ENCODE results near the gene DMRTC1B. TPM values are rescaled to one million over a fixed set of nuclear protein-coding genes. Genes with fewer than 3 reads are reported as not detected.
"Not testable (repeated sequence)": the region's sequence is repeated elsewhere in the genome, so short reads cannot be mapped to it uniquely, and the experiment has no call there.

DMRTC1B gene, protein sequence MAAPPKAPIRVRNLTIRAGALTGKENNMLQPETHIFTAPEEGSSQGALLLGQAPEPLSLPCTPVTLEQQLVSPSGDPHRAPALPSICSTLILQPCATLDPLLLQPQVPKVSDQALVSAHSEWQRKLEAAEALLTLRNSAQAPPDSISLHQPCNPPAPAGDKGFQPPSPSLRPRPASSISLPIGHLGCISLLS
- polyA plus RNA-seq (ENCODE audit: insufficient read length in 4 of 4): 1 to 10 TPM; 3.6 to 6.2 (median 4.3) TPM

DNA sequence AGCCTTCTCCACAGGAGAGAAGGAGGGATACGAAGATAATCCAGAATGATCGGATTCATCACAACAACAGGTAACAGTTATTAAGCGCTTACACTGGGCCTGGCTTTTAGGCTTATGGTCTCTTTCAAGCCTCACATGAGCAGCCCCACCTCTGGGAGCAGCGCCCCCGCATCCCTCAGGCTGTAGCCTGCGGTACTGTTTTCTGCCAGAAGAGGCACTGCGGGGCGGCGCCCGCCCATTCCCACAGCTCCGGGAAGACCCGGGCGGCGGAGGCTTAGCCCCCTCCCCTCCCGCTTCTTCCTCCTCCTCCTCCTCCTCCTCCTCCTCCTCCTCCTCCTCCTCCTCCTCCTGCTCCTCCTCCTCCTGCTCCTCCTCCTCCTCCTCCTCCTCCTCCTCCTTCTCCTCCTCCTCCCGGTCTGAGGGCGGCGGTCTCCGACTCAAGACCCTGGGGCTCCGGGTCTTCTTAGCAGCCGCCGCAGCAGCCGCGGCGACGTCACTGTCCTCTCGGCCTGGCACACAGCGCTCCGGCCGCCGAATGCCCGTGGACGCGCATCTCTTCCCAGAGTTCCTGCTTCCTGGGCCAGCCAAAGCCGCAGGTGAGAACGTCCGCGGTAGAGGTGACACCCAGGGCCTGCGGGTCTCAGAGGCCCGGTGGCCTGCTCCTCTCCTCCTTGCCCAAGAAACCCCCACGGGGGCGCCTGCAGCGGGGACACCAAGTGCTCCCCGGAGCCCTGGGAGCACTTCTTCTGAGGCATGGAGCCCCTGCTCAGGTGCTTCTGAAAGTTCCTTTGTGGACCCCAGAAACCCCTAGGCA lies at the start of gene DMRTC1B:
Gene DMRTC1B (plus strand): TSS at position 238 of the 814 bp plus-strand sequence. CDS start 68,246 bp downstream, outside the sequence.
- not testable (repeated sequence) for DNase-seq (ENCODE audit: low read depth in 4 of 4, low spot score in 3 of 4)

DNA sequence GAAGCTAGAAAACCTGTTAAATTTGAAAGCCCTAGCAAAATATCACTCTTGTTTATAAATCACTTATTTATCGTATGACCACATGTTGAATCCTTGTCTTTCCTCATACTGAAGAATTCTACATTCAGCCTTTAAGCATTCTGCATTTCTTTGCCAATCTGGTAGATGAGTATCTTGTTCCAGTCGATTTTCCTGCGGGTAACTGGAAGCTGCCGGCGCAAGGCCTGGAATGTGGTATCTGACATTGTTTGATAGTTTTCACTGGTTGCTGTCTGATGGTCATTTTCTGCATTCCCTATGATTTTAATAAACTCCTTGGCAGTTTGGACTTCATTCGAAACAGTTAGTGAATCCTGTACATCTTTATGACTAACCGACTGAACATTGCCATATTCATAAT lies 48.8 kb upstream of the DMRTC1B start:
- no peak for DNase-seq (ENCODE audit: low read depth in 4 of 4, low spot score in 3 of 4)

DNA sequence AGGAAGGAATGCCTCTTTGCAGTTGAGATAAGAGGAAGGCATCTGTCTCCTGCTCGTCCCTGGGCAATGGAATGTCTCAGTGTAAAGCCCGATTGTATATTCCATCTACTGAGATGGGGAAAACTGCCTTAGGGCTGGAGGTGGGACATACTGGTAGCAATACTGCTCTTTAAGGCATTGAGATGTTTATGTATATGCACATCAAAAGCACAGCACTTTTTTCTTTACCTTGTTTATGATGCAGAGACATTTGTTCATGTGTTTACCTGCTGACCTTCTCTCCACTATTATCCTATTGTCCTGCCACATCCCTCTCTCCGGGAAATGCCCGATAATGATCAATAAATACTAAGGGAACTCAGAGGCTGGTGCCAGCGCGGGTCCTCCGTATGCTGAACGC lies 43.1 kb upstream of the DMRTC1B start:
- DNase-seq (ENCODE audit: low read depth in 4 of 4, low spot score in 3 of 4): not testable (repeated sequence)

DNA sequence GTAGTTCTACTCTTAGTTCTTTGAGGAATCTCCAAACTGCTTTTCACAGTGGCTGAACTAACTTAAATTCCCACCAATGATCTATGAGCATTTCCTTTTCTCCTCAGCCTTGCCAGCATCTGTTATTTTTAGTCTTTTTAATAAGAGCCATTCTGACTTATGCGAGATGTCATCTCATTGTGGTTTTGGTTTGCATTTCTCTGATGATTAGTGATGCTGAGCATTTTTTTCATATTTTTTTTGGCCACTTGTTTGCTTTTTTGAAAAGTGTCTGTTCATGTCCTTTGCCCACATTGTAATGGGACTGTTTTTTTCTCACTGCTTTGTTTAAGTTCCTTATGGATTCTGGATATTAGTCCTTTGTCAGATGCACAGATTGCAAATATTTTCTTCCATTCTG lies 41.1 kb upstream of the DMRTC1B start:
- DNase-seq (ENCODE audit: low read depth in 4 of 4, low spot score in 3 of 4): no peak

DNA sequence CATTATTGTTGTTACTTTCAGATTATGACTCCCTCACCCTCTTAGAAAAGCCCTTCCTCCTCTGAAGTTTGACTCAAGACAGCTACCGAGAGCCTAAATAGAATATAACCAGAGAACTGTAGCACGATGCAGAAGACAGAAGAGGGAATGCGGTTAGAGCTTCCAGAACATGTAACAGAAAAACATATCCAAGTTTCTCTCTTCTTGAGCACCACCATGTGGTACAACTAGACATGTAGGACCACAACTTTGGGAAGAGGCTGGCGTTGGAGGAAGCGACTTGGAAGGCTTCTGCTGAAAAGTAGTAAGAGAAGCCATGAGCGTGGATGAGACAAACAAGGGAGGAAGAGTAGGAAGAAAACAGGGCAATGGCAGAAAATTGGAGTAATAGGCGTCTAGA lies 31.1 kb upstream of the DMRTC1B start:
- not testable (repeated sequence) for DNase-seq (ENCODE audit: low read depth in 4 of 4, low spot score in 3 of 4)

DNA sequence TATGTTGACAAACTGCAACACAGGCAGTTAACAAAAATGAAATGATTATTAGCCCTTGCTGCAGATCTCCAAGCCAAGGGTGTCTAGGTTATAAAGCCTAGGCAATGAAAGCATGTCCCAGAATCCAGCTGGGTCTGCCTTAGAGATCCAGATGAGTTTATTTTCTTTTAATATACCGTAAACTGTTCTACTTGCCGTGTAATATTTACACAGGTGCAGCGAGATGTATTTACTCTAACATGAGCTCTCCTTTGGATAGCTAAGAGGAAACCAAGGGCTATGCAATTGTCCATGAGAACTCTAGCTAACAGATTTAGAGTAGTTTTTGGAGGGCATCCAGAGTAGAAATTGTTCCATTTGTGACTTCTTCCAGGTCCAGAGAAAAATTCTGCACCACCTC lies 28.1 kb upstream of the DMRTC1B start:
- DNase-seq (ENCODE audit: low read depth in 4 of 4, low spot score in 3 of 4): not testable (repeated sequence)

DNA sequence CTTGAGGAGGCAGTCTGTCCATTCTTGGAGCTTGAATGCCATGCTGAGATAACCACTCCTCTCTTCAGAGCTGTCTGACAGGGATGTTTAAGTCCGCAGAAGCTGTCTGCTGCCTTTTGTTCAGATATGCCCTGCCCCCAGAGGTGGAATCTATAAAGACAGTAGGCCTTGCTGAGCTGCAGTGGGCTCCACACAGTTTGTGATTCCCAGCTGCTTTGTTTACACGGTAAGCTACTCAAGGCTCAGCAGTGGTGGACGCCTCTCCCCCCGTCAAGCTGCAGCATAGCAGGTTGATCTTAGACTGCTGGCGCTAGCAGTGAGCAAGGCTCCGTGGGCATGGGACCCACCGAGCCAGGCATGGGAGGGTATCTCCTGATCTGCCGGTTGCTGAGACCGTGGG lies 16.2 kb upstream of the DMRTC1B start:
- DNase-seq (ENCODE audit: low read depth in 4 of 4, low spot score in 3 of 4): not testable (repeated sequence)

DNA sequence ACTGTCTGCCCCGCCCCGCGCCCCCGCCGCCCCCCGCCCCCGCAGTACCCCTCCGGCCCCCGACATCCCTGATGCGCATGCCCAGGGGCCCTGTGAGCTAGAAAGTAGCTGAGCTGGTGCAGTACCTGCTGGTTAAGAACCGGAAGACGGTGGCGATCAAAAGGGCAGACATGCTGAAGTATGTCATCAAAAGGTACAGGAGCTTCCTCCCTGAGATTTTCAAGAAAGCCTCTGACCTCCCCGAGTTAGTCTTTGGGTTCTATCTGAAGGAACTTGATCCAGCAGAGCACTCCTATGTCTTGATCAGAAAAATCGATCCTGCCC lies 739 bp downstream of the DMRTC1B start:
- not testable (repeated sequence) for DNase-seq (ENCODE audit: low read depth in 4 of 4, low spot score in 3 of 4)

DNA sequence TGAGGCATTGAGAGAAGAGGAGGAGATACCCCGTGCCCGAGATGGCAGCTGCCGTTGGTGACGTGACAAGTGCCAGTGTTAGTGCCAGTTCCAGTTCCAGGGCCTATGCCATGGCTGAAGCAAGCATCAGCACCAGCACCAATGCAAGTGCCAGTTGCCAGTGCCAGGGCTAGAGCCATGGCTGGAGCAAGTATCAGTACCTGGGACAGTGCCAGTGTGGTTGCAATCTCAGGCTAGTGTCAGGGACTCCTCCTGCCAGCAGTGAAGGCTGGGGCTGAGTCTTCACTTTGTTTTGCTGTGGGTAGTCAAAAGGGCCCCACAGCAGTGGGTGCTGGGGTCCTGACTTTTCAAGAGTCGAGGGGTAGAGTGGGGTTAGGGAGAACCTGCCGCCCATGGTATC lies 1.5 kb downstream of the DMRTC1B start:
- not testable (repeated sequence) for DNase-seq (ENCODE audit: low read depth in 4 of 4, low spot score in 3 of 4)

DNA sequence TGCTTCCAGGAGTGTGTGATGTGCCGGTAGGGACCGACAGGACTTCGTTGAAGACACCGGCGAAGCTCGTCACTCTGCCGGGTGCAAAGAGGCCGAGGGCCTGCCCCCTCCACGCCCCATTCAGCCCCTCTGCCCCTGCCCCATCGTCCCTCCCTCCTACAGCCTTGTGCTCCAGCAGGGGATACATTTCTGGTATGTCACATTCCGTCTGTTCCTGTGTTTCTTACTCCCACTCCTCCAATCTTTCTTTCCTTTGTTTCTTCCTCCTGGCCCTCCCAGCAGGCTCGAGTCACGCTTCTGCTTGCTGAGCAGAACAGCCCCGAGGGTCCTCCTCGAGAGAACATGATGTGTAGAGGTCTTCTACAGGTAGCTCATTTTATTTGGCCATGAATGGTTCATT lies 5.9 kb downstream of the DMRTC1B start, which contains the start of gene FAM236B:
Gene FAM236B (minus strand): TSS at position 101 of the 400 bp plus-strand sequence. CDS start 100 bp downstream, at position 1.
- not testable (repeated sequence) for DNase-seq (ENCODE audit: low read depth in 4 of 4, low spot score in 3 of 4)

DNA sequence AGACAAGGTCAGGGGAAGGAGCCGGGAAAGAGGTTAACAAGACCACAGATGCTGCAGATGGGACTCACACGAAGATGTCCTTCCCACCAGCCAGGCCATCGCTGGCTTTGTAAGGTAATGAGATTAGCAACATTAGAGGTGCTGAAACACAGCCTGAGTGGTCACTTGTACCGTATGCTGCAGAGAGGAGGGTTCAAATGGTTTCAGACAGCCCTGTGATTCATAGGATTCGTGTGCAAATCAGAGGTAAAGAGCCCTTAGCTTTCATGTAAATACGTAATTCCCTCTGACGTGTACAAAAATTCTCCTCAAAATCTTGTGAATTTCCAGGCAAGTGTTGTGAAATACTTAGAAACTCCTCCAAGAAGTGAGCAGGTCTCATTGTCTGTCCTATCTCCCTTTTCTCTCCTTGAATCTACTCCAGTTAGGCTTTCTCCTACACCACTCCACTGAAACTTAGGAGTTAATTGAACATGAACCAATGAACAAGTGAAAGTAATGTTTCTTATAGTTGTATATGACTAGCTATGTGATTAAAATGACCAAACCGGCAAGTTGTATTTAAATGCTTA lies 6.8 kb downstream of the DMRTC1B start:
- not testable (repeated sequence) for DNase-seq (ENCODE audit: low read depth in 4 of 4, low spot score in 3 of 4)

DNA sequence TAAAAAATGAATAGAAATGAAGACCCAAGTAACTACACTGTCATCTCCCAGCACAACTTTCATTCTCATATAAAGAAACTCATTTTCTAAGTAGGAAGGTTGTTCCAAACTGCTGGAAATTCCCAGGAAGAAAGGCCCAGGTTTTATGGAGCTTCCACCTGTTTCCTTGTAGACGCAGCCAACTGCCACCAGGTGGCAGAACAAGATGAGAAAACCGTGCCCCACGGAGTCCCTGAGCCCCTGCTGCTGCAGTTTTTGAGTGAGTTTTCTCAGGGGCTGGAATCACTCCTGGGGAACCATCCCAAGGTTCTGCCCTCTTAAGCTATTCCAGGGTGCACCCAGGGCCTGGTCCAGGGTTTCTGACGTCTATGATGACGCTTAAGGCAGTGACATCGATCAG lies 7.3 kb downstream of the DMRTC1B start:
- not testable (repeated sequence) for DNase-seq (ENCODE audit: low read depth in 4 of 4, low spot score in 3 of 4)

DNA sequence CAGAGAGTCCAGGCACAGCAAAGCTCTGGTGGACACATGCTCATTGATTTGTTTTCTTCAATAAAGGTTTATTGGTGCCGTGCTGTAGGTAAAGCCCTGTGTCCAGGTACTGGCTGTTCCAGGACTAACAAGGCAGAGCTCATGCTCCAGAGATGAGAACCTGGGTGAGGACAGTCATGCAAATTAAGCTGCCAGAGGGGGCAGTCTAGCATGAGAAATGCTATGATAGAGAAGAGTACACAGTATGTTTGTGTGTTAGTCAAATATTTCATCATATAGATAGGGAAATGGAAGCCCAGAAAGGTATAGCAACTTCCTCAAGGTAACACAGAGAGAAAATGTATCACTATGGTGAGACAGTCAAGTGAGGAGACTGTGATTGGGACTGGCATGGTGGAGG lies 11.5 kb downstream of the DMRTC1B start:
- not testable (repeated sequence) for DNase-seq (ENCODE audit: low read depth in 4 of 4, low spot score in 3 of 4)

DNA sequence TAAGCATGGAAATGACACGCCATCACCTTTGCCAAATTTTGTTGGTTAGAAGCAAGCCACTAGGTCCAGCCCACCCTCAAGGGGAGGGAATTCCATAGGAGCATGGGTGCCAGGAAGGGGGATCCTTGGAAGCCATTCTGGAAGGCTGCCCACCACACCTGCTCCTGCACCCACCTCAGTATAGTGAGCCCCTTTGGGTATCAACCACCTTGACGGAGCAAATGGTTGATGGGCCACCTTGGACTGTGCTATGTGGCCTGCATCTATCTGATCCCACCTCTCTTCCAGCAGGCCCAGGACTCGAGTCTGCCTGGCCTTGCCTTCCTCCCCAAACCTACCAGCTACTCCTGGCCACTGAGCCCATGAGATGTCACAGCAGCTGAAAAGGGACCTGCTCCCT lies 13.7 kb downstream of the DMRTC1B start:
- not testable (repeated sequence) for DNase-seq (ENCODE audit: low read depth in 4 of 4, low spot score in 3 of 4)

DNA sequence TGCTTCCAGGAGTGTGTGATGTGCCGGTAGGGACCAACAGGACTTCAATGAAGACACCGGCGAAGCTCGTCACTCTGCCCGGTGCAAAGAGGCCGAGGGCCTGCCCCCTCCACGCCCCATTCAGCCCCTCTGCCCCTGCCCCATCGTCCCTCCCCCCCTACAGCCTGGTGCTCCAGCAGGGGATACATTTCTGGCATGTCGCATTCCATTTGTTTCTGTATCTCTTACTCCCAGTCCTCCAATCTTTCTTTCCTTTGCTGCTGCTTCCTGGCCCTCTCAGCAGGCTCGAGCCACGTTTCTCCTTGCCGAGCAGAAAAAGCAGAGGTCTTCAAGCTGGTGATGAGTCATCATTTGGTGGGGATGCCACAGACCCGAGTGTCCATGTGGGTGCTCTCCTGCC lies 31.4 kb downstream of the DMRTC1B start, which contains the start of gene FAM236D:
Gene FAM236D (minus strand): TSS at position 101 of the 400 bp plus-strand sequence. CDS start 100 bp downstream, at position 1.
- DNase-seq (ENCODE audit: low read depth in 4 of 4, low spot score in 3 of 4): not testable (repeated sequence)

DNA sequence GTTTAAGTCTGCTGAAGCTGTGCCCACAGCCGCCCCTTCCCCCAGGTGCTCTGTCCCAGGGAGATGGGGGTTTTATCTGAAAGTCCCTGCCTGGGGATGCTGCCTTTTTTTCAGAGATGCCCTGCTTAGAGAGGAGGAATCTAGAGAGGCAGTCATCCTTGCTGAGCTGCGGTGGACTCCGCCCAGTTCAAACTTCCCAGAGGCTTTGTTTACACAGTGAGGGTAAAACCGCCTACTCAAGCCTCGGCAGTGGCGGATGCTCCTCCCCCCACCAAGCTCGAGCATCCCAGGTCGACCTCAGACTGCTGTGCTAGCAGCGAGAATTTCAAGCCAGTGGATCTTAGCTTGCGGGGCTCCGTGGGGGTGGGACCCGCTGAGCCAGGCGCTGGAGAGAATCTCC lies 54.0 kb downstream of the DMRTC1B start:
- DNase-seq (ENCODE audit: low read depth in 4 of 4, low spot score in 3 of 4): not testable (repeated sequence)

DNA sequence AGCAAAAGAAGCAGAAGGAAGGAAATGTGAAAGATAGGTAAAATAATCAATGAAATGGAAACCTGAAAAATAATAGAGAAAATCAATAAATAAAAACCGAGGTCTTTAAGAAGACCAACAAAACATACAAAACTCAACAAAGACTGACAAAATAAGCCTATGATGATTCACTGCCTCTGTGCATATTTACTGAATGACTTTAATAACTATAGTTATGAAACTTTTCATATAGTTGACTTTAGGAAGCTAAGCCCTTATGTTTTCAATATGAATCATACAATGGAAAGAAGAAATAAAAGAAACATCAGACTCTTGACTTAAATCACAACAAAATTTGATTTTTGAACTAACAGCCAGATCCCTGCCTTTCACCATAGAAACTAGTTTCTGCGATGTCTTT lies 60.8 kb downstream of the DMRTC1B start:
- not testable (repeated sequence) for DNase-seq (ENCODE audit: low read depth in 4 of 4, low spot score in 3 of 4)

DNA sequence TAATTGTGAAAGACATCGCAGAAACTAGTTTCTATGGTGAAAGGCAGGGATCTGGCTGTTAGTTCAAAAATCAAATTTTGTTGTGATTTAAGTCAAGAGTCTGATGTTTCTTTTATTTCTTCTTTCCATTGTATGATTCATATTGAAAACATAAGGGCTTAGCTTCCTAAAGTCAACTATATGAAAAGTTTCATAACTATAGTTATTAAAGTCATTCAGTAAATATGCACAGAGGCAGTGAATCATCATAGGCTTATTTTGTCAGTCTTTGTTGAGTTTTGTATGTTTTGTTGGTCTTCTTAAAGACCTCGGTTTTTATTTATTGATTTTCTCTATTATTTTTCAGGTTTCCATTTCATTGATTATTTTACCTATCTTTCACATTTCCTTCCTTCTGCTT lies 106.2 kb downstream of the DMRTC1B start:
- not testable (repeated sequence) for DNase-seq (ENCODE audit: low read depth in 4 of 4, low spot score in 3 of 4)

DNA sequence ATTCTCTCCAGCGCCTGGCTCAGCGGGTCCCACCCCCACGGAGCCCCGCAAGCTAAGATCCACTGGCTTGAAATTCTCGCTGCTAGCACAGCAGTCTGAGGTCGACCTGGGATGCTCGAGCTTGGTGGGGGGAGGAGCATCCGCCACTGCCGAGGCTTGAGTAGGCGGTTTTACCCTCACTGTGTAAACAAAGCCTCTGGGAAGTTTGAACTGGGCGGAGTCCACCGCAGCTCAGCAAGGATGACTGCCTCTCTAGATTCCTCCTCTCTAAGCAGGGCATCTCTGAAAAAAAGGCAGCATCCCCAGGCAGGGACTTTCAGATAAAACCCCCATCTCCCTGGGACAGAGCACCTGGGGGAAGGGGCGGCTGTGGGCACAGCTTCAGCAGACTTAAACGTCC lies 113.0 kb downstream of the DMRTC1B start:
- DNase-seq (ENCODE audit: low read depth in 4 of 4, low spot score in 3 of 4): not testable (repeated sequence)

All from right renal pelvis (tissue), 4 donors.